OCI-LY7 (cell line): ENCODE measurements around the gene SOAT2.

Experiments used
- EZH2phosphoT487 ChIP-seq: fragments of 200-600 bp; sonication (generic); IDR thresholded peaks from 2 replicates; pipeline ENCODE4 v1.6.1; 2018; ENCODE audit warnings: low read depth, borderline replicate concordance, mild to moderate bottlenecking, mixed run types, antibody characterized with exemption, low read length, moderate library complexity, mixed read lengths
- TF ChIP-seq, protein P1 (sequence below): fragments of 200-600 bp; sonication (generic); conservative IDR thresholded peaks from 2 replicates; pipeline ENCODE4 v1.5.1; 2014; ENCODE audit warnings: mild to moderate bottlenecking, antibody characterized with exemption, low read length, moderate library complexity, mixed read lengths

DNA sequence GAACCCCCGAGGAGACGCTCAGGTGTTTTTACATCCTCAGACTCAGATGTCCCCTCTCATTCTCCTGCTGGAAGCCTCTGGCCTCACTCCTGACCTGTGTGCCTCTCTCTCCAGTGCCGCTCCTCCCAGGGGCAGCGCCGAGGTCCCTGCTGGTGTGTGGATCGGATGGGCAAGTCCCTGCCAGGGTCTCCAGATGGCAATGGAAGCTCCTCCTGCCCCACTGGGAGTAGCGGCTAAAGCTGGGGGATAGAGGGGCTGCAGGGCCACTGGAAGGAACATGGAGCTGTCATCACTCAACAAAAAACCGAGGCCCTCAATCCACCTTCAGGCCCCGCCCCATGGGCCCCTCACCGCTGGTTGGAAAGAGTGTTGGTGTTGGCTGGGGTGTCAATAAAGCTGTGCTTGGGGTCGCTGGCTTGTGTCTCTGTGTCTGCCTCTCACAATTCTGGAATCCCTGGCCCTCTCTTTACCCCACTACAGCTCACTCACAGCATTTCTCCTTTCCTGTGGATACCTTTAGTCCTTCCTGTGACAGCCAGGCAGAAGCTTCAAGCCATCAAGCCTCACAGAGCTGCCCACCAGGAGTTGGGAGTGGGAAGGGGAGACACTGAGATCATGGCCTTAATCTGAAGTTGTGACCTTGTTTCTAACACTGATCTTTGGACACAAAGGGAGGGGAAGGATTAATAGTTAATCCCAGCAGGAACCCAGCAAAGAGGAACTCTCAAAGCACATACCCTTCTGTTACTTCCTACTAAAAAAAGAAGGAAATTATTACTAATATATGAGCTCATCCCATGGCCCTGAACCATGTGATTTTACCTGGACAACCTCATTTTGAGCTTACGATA is 1.1 kb upstream of the SOAT2 start:
- TF ChIP-seq, protein P1, sequence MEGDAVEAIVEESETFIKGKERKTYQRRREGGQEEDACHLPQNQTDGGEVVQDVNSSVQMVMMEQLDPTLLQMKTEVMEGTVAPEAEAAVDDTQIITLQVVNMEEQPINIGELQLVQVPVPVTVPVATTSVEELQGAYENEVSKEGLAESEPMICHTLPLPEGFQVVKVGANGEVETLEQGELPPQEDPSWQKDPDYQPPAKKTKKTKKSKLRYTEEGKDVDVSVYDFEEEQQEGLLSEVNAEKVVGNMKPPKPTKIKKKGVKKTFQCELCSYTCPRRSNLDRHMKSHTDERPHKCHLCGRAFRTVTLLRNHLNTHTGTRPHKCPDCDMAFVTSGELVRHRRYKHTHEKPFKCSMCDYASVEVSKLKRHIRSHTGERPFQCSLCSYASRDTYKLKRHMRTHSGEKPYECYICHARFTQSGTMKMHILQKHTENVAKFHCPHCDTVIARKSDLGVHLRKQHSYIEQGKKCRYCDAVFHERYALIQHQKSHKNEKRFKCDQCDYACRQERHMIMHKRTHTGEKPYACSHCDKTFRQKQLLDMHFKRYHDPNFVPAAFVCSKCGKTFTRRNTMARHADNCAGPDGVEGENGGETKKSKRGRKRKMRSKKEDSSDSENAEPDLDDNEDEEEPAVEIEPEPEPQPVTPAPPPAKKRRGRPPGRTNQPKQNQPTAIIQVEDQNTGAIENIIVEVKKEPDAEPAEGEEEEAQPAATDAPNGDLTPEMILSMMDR, result no peak
- TF ChIP-seq EZH2phosphoT487, result no peak
